ENCODE data around the gene NEDD4. TPM values are rescaled to one million over a fixed set of nuclear protein-coding genes. Genes with fewer than 3 reads are reported as not detected.
"Not testable (repeated sequence)": the region's sequence is repeated elsewhere in the genome, so short reads cannot be mapped to it uniquely, and the experiment has no call there.

NEDD4 gene
- total RNA-seq, 1 experiment from 2014 or later, result 4.1 TPM

- Histone ChIP-seq H3K36me3 (replicated peaks; ENCODE audit: control insufficient read depth, insufficient read depth, low read length) (no peaks in the 10 kb centered on the region), H3K27me3 (ENCODE audit: control insufficient read depth, insufficient read depth, low read length) (no peaks in the 10 kb centered on the region), H3K4me3 (ENCODE audit: insufficient read depth, low read depth, low read length) (no peak overlapping the region)
- DNase-seq, result no peak
Observed at GRCh38 chr15:55869660-55870059, 123.8 kb downstream of the NEDD4 start.

DNA sequence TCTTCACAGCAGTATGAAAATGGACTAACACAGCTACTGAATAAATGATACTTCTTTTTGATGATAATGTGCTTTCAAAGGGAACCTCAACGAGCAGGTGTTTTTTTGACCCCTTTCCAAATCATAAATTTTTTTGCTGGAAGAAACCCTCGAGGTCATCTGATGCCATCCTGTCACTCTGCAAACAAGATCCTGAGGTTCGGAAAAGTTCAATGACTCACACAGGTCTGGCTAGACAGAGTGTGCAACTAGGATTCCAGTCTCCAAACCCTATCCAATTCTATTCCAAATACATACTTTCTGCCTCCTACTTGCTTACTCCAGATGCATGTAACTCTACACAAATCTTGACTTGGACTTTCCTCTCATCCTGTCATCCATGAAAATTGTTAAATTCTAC, 124.7 kb downstream of the NEDD4 start:
- DNase-seq, result no peak
- Histone ChIP-seq H3K36me3 (replicated peaks; ENCODE audit: control insufficient read depth, insufficient read depth, low read length) (no peaks in the 10 kb centered on the region), H3K4me3 (ENCODE audit: insufficient read depth, low read depth, low read length) (no peak overlapping the region), H3K27me3 (ENCODE audit: control insufficient read depth, insufficient read depth, low read length) (no peaks in the 10 kb centered on the region)

- not testable (repeated sequence) for H3K36me3 ChIP-seq (replicated peaks; ENCODE audit: control insufficient read depth, insufficient read depth, low read length); H3K4me3 ChIP-seq (ENCODE audit: insufficient read depth, low read depth, low read length); H3K27me3 ChIP-seq (ENCODE audit: control insufficient read depth, insufficient read depth, low read length); DNase-seq
Observed at GRCh38 chr15:55868291-55868690, 125.1 kb downstream of the NEDD4 start.

DNA sequence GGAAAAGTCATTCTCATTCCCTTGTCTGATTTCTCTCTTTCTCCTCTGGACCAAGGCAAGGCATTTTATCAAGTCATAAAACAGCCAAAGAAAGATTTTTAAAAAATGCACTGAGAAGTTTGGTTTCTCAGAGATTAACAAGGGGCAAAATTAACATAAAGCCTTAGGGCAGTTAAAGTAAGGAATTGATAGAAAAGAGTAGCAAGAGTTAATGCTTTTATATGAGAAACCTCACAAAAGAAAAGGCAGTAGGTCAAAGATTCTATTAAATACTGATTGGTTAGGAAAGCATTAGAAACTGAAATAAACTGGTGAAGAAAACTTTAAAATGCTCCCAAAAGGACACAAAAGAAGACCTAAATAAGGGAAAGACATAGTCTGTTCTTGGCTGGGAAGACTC, 129.5 kb downstream of the NEDD4 start:
- Histone ChIP-seq H3K36me3 (replicated peaks; ENCODE audit: control insufficient read depth, insufficient read depth, low read length) (no peaks in the 10 kb centered on the region), H3K27me3 (ENCODE audit: control insufficient read depth, insufficient read depth, low read length) (no peaks in the 10 kb centered on the region), H3K4me3 (ENCODE audit: insufficient read depth, low read depth, low read length) (no peak overlapping the region)
- DNase-seq, result no peak

DNA sequence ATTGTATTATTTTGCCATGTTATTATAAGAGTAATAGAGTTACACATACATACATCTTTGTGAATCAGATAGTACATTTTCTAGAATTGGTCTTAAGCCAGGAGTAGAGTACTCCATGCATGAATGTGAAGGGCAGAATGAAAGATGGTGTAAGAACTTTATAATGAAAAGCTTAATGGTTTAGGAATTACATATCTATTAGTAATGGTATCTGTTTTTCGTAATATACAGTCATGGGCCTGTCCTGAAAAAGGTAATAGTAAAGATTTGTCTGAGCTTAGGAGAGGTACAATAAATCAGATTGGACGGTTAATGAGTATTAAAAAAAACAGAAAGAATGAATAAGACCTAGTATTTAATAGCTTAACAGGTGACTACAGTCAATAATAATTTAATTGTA, 132.3 kb downstream of the NEDD4 start:
- Histone ChIP-seq H3K27me3 (ENCODE audit: control insufficient read depth, insufficient read depth, low read length) (no peaks in the 10 kb centered on the region), H3K36me3 (replicated peaks; ENCODE audit: control insufficient read depth, insufficient read depth, low read length) (no peaks in the 10 kb centered on the region), H3K4me3 (ENCODE audit: insufficient read depth, low read depth, low read length) (no peak overlapping the region)
- DNase-seq, result no peak

GRCh38 chr15:55860468-55860867, 132.9 kb downstream of the NEDD4 start:
- no peak for DNase-seq
- Histone ChIP-seq H3K27me3 (ENCODE audit: control insufficient read depth, insufficient read depth, low read length) (no peaks in the 10 kb centered on the region), H3K36me3 (replicated peaks; ENCODE audit: control insufficient read depth, insufficient read depth, low read length) (no peaks in the 10 kb centered on the region), H3K4me3 (ENCODE audit: insufficient read depth, low read depth, low read length) (no peak overlapping the region)

GRCh38 chr15:55859681-55860080, 133.7 kb downstream of the NEDD4 start:
- DNase-seq, result no peak
- H3K4me3 ChIP-seq (ENCODE audit: insufficient read depth, low read depth, low read length), result no peak overlapping the region
- no peaks in the 10 kb centered on the region for H3K27me3 ChIP-seq (ENCODE audit: control insufficient read depth, insufficient read depth, low read length)
- no peaks in the 10 kb centered on the region for H3K36me3 ChIP-seq (replicated peaks; ENCODE audit: control insufficient read depth, insufficient read depth, low read length)

- DNase-seq, result no peak
- H3K4me3 ChIP-seq (ENCODE audit: insufficient read depth, low read depth, low read length), result no peak overlapping the region
- no peaks in the 10 kb centered on the region for H3K27me3 ChIP-seq (ENCODE audit: control insufficient read depth, insufficient read depth, low read length)
- H3K36me3 ChIP-seq (replicated peaks; ENCODE audit: control insufficient read depth, insufficient read depth, low read length), result no peaks in the 10 kb centered on the region
Observed at GRCh38 chr15:55858661-55859060, 134.8 kb downstream of the NEDD4 start.

DNA sequence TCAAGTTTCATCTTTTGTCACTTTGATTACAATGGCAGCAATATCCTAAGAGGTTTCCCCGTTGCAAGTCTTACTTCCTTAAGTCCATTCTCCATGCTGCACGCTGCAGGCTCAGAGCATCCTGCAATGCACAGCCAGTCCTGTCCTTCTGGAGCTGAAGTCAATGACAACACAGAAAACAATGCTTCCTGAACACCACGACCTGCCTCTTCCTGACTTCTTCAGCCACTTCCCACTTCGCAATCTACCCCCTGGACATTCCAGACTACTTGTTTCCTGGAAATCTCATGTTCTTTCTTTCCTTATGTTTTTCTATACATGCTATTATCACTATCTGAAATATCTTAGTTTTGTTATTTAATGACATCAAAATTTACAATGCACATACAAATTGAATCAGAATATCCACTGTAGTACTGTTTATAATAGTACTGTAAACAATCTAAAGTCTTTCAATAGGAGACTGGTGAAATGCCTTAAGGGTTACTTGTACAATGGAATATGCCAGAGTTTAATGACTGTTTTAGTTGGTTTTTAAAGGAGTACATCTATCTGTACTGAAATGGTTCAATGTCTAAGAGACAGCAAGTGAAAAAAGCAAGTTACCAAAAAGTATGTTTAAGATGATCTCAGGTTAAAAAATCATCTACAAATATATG, 136.8 kb downstream of the NEDD4 start:
- Histone ChIP-seq H3K36me3 (replicated peaks; ENCODE audit: control insufficient read depth, insufficient read depth, low read length) (no peaks in the 10 kb centered on the region), H3K4me3 (ENCODE audit: insufficient read depth, low read depth, low read length) (no peak overlapping the region), H3K27me3 (ENCODE audit: control insufficient read depth, insufficient read depth, low read length) (no peaks in the 10 kb centered on the region)
- DNase-seq, result no peak

- DNase-seq, result no peak
- no peaks in the 10 kb centered on the region for H3K36me3 ChIP-seq (replicated peaks; ENCODE audit: control insufficient read depth, insufficient read depth, low read length)
- no peaks in the 10 kb centered on the region for H3K27me3 ChIP-seq (ENCODE audit: control insufficient read depth, insufficient read depth, low read length)
- no peak overlapping the region for H3K4me3 ChIP-seq (ENCODE audit: insufficient read depth, low read depth, low read length)
Observed at GRCh38 chr15:55853134-55853533, 140.3 kb downstream of the NEDD4 start.

GRCh38 chr15:55846116-55846707, 147.2 kb downstream of the NEDD4 start:
- Histone ChIP-seq H3K36me3 (replicated peaks; ENCODE audit: control insufficient read depth, insufficient read depth, low read length) (no peaks in the 10 kb centered on the region), H3K27me3 (ENCODE audit: control insufficient read depth, insufficient read depth, low read length) (no peaks in the 10 kb centered on the region), H3K4me3 (ENCODE audit: insufficient read depth, low read depth, low read length) (no peak overlapping the region)
- peak; percentile 54 for DNase-seq

GRCh38 chr15:55842897-55843296, 150.5 kb downstream of the NEDD4 start:
- not testable (repeated sequence) for DNase-seq; H3K4me3 ChIP-seq (ENCODE audit: insufficient read depth, low read depth, low read length); H3K27me3 ChIP-seq (ENCODE audit: control insufficient read depth, insufficient read depth, low read length); H3K36me3 ChIP-seq (replicated peaks; ENCODE audit: control insufficient read depth, insufficient read depth, low read length)

GRCh38 chr15:55835866-55836265, 157.5 kb downstream of the NEDD4 start:
- no peak for DNase-seq
- Histone ChIP-seq H3K27me3 (ENCODE audit: control insufficient read depth, insufficient read depth, low read length) (no peaks in the 10 kb centered on the region), H3K4me3 (ENCODE audit: insufficient read depth, low read depth, low read length) (no peak overlapping the region), H3K36me3 (replicated peaks; ENCODE audit: control insufficient read depth, insufficient read depth, low read length) (no peaks in the 10 kb centered on the region)

DNA sequence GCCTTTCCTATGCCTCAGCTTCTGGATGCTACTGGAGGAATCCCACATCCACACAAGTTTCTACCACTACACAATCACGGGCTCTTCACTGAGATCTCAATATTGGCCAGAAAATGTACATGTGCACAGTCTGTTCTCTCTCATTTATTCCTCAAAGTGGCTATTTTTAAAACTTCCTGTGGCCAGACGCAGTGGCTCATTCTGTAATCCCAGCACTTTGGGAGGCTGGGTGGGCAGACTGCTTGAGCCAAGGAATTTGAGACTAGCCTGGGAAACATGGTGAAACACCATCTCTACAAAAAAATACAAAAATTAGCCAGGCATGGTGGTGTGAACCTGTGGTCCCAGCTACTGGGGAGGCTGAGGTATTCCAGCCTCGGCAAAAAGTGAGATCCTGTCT, 159.1 kb downstream of the NEDD4 start:
- H3K36me3 ChIP-seq (replicated peaks; ENCODE audit: control insufficient read depth, insufficient read depth, low read length), result no peaks in the 10 kb centered on the region
- no peaks in the 10 kb centered on the region for H3K27me3 ChIP-seq (ENCODE audit: control insufficient read depth, insufficient read depth, low read length)
- no peak overlapping the region for H3K4me3 ChIP-seq (ENCODE audit: insufficient read depth, low read depth, low read length)
- no peak for DNase-seq

- no peaks in the 10 kb centered on the region for H3K27me3 ChIP-seq (ENCODE audit: control insufficient read depth, insufficient read depth, low read length)
- no peak for DNase-seq
- H3K36me3 ChIP-seq (replicated peaks; ENCODE audit: control insufficient read depth, insufficient read depth, low read length), result no peaks in the 10 kb centered on the region
- H3K4me3 ChIP-seq (ENCODE audit: insufficient read depth, low read depth, low read length), result no peak overlapping the region
Observed at GRCh38 chr15:55829826-55830225, 163.6 kb downstream of the NEDD4 start.

- DNase-seq, result no peak
- no peak overlapping the region for H3K4me3 ChIP-seq (ENCODE audit: insufficient read depth, low read depth, low read length)
- no peaks in the 10 kb centered on the region for H3K36me3 ChIP-seq (replicated peaks; ENCODE audit: control insufficient read depth, insufficient read depth, low read length)
Observed at GRCh38 chr15:55827955-55828354, 165.5 kb downstream of the NEDD4 start.

More at GRCh38 chr15:55827955-55828354, 165.5 kb downstream of the NEDD4 start:
- H3K27me3 ChIP-seq (ENCODE audit: control insufficient read depth, insufficient read depth, low read length), result no peaks in the 10 kb centered on the region

Data from H7 (cell line).